Left cardiac atrium (tissue), 4 donors: ENCODE data around the gene RERG. TPM values are rescaled to one million over a fixed set of nuclear protein-coding genes. Genes with fewer than 3 reads are reported as not detected.

Source experiments
- ATAC-seq, 2 donors: fragments of 200-7000 bp; cut with Tn5 transposase; one replicate each; pipeline ENCODE4 v1.9.1; 2020; ENCODE audit warnings: mild to moderate bottlenecking in 2 of 2, moderate library complexity in 2 of 2
- DNase-seq: peaks from one replicate; pipeline ENCODE4 v3.0.0-alpha.2; 2020
- intact Hi-C, 2 donors: fragments of 100-400 bp; cut with DNase I; formaldehyde crosslinking; loops; one replicate each; pipeline versions ENCODE4 v1.14.1 to v1.15.1; 2022 to 2023
- total RNA-seq, 2 donors: library from RNA; stranded (reverse); fragmentation: NEBNext Ultra II Directional; extraction: Animal tissue kit (Norgen Biotek cat#: 25700); gene quantifications; one replicate each; pipeline ENCODE4 v1.2.1, GENCODE V29; 2021
- donor health status: DM: no; HTN: yes; CAD: no.
- donor health status: DM: no; HTN: yes; CAD: no; lungs with severe emphysema.
- donor health status: DM: yes; HTN: yes; CAD: no.
- donor health status: Dilated cardiomyopathy.

RERG gene
- total RNA-seq, 2 donors from 2014 or later, result 7.0 to 7.3 TPM

DNA sequence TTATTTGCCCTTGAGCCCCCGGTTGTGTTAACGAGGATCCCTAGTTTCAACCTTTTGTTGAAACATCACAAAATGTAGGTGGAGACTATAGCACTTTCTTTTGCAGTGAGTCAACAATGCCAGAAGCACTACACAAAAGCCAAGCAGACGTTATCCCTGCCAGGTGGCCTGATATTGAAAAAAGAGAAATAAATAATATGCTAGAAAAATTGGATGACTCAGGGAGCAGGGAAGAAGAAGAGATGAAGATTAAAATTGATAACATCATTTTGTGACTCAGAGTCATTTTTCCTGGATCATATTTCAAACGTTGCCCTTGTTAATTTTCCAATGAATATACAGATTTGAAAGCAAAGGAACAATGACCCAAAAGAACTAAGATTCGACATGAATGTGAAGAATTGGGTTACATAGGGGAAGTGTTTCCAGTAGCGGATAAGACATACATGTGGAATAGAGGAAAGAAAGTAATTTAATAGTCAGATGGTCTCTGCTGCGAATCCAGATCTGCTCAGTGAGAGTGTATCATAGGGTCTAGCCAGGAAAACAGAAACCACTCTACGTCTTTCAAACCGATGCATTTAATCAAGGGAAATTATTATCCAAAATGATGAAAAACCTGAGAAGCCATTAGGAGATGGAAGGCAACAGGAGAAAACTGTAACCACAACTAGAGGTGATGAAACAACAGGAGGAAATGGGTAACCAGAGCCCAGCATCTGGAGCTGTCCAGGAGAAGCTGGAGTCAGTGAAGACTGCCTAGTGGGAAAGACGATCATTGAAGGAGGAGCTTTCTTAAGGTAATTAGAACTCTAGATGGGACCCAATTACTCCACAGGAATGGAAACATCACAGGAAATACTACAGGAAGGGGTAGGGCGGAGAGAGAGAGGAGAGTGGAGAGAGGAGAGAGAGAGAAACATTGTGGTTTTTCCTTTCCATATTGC lies 57.9 kb downstream of the RERG start:
- intact Hi-C loops, result no loop called here
- DNase-seq (no peak), ATAC-seq (no peak)

DNA sequence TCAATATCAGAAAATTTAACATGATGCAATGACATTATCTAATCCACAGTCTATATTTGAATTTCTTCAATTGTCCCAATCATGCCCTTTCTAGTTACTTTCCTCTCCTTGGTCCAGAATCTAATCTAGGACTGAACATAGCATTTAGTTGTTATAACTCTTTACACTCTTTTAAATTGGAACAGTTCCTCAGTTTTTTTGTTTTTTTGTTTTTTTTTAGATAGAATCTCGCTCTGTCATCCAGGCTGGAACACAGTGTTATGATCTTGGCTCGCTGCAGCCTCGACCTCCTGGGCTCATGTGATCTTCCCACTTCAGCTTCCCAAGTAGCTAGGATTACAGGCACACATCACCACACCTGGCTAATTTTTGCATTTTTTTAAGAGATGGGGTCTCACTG lies 63.1 kb downstream of the RERG start:
- ATAC-seq, result peak in 1 of 2 donors; percentile 54
- no peak for DNase-seq
- intact Hi-C loops, result no loop called here

DNA sequence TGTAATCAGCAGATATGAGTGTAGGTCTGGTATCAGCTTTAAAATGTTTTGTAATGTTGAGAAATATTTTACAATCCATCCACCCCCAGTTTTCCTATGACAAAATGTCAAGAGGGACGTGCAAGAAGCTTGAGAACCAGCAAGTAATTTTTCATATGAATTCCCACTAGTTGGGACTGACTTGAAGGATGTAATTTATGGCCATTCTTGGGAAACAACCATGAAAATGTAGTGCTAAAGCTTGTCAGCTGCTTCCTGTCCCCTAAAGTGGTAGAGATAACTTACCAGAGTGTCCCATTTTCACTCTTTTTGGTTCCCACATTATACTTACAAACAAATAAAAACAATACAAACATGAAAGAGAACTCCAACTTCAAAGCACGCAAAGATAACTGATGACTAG lies 63.9 kb downstream of the RERG start:
- DNase-seq (no peak), ATAC-seq (no peak)
- intact Hi-C loops, result no loop called here

DNA sequence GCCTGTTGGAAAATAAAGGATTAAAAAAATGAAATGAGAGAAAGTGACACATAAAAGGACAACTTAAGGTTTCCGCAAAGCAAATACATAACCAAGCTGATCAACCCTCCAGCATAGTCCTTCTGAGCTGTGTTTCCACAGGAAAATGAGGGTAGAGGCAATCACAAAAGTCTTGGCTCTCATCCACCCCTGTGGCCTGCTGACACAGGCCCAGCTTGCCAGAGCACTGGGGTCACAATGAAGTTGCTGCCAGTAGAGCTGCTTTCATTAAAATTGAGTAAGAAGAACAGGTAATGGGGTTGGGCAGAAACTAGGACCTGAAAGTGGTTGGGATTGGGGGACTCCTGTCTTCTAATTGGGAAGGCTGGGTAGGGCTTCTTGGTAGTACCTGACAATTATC lies 65.9 kb downstream of the RERG start:
- DNase-seq (no peak), ATAC-seq (no peak)
- intact Hi-C loops, result no loop called here

DNA sequence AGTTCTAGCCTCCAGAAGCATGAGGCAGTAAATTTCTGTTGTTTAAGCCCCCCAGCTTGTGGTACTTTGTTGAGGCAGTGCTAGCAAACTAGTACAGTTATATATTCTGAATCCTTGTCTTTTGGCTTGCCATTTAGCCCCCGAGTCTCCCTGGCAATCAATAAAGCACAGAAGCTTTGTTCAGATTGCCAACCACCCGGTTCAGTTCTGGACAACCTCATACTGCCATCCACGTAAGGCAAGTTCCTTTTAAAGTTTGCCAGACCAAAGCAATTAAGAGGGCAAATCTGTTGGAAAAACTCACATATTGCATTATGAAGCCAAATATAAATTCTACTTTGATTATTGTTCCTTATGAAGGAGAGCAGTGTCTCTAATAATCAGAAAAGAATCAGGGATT lies 67.1 kb downstream of the RERG start:
- ATAC-seq (no peak), DNase-seq (no peak)
- intact Hi-C loops, result loop anchor here in 1 of 2 donors (5.0 kb wide), 1 partner anchor 113 kb away; no protein-coding TSS in a partner anchor

DNA sequence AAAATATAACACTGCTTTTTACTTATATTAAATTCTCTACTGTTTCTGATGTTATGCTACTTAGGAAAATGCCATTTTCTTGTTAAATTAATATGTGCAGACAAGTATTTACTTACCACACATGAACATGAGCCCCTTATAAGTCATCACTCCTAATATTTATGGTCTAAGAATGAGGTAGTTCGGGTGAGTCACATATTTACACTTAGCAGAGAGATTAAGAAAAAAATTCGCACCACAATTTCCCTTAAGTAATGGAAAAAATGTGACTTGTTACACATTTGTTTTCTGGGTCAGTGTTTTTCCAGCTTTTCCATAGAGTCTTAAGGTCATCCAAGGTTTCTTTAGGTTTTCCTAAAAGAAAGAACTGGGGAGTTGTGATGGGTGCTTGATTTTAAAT lies 68.3 kb downstream of the RERG start:
- intact Hi-C loops, result loop anchor here in 1 of 2 donors (5.0 kb wide), 1 partner anchor 114 kb away; no protein-coding TSS in a partner anchor
- DNase-seq, result no peak
- peak in 1 of 2 donors; percentile 92 for ATAC-seq

DNA sequence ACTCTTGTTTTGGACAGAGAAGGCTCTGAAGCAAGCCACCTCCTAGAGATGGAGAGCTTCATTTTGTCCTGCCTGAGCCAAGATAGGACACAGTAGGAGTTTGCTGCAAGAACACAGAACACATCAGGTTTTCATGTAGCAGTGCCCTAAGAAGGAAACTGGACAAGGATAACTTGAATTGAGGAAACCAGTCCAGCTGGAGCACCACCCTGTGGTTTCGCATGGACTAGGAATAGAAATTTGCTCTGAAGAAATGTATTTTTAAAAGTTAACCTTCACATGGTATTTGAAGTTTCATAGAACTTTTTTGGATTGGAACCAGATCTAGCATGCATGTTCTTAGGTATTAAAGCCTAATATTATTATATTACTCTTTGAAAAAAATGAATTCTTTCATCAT lies 68.8 kb downstream of the RERG start:
- intact Hi-C loops, result loop anchor here in 1 of 2 donors (5.0 kb wide), 1 partner anchor 115 kb away; no protein-coding TSS in a partner anchor
- DNase-seq, result no peak
- peak; percentile 65 to 70 for ATAC-seq

DNA sequence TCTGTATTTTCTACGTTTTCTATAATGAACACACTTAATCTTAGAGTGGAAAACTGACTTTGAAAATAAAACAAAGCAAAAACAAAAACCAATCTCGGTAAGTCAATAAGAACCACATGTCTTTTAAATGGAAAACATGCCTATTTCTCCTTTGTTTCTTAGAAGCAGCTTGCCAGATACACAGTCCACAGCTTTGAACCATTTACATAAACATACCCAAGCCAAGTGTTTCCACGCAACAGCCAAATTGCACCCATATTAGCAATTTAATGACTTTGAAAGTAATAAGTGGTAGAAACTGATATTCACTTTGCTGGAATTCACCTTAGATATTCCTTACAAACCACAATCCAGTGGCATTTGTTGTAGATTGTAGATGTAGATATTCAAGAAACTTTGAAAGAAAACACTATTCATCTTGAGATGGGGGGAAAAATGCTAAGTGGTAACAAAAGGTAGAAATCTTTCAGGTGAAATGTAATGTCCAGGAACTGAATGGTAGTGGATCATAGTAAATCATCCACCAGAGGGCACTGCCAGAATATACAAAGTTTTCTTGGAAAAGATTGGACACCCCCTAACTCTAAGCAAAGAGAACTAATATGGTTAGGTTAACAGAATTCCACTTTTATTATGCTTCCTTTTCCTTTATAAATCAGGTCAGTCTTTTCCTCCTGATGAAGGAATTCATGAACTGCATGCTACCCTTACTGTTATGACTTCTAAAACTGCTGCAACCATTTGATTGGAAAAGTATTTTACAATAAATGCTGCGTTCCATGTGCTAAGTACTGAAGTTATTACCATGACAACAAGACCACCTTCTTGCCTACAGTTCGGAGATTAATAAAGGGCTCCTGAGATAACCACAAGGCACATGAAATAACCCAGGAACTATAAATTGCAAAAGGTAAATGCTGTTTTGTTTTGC lies 69.8 kb downstream of the RERG start:
- DNase-seq, result no peak
- peak; percentile 63 to 80 for ATAC-seq
- intact Hi-C loops, result loop anchor here in 1 of 2 donors (2.0 to 5.0 kb wide), 2 partner anchors 69 to 116 kb away; partner anchors contain the start of gene RERG

DNA sequence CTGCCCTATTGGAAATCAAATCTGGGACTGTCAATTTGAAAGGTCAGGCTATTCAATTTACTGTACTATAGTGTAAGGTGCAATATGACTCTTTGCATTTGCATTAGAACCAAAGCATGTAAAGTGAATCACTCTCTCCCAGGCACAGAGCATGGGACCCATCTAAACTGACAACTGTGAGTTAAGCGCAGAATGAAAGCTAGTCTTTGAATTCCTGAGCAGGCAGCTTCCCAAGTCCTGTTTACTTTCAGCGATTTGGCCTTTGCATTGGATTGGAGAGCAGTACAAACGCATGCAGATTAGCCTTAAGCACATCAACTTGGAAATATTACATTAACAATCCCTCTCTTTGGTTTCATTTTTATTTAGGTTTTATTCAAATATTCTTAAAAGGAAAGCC lies 74.6 kb downstream of the RERG start:
- ATAC-seq, result peak; percentile 41 to 61
- intact Hi-C loops, result loop anchor here in 1 of 2 donors (10.0 kb wide), 1 partner anchor 78 kb away; the partner anchor contains the start of gene RERG

DNA sequence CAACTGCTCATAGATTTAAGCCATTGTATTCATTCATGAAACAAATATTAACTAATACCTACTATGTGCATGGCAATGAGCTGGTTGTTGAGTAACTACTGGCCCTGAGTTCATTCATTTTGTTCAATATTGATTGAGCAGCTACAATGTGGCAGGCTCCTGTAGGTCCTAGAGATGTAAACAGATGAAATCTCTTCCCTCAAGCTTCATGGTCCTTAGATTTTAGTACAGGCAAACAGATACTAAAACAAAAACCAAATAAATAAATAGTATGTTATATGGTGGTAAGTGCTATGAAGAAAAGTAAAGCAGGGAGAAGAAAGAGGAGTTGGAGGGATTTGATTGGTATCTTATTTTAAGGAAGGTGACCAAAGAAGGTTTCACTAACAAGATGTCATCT lies 77.8 kb downstream of the RERG start:
- intact Hi-C loops, result loop anchor here in 1 of 2 donors (10.0 kb wide), 1 partner anchor 81 kb away; the partner anchor contains the start of gene RERG
- ATAC-seq, result no peak
- no peak for DNase-seq

More for the DNA sequence above, 74.6 kb downstream of the RERG start:
- DNase-seq, result no peak

DNA sequence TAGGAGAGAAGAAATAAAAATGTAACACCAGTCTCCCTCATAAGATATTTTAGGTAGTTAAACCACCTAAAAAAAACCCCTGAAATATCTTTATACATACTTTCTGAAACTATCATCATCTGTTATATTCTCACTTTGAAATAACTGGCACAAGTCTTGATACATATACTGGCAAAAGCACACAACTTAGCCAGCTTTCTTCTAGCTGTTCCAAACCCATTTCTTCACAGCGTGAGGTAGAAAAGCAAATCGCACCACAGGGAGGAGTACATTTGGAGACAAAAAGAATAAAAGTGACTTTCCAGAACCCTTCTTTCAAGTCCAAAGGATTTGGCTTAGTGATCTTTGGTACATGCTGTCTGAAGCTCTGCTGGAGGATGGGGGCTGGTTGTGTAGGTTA lies 78.5 kb downstream of the RERG start:
- no peak for ATAC-seq
- intact Hi-C loops, result loop anchor here in 1 of 2 donors (10.0 kb wide), 1 partner anchor 82 kb away; the partner anchor contains the start of gene RERG
- DNase-seq, result no peak

DNA sequence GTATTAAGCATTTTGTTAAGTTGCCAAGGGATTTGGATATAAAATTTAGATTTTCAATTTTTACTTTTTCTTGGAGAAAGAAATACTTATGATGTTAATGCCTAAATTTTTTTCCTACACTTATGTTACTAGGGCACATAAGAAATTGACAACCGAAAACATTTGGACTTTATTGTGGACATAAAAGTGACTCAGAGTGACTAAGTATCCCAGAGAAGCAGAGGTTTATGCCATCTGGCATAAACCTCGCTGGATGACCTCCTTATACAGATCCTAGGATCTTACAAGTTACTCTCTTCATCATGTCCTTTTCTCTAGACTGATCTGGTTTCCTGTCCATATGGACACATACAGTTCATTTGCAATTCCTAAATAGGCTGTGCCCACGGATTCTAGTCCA lies 89.8 kb downstream of the RERG start:
- ATAC-seq (peak; percentile 50 to 86), DNase-seq (no peak)
- intact Hi-C loops, result no loop called here

DNA sequence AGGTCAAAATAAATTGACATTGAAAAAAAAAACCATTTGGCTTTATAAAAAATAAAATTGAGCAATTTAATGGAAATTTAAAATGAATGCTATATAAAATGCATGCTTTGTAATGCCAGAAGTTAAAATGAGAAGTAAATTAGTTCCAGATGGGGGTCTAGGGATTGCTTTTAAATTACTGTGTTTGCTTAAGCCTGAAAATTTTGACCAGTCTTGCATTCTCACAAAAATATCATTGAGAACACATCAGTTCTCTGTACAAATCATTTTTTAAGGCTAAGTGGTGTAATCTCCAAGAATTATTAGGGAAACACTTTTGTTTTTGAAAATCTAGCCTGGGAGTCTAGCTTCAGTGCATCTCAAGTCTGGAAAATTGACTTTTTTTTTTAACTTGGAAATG lies 90.7 kb downstream of the RERG start:
- no peak for DNase-seq
- intact Hi-C loops, result no loop called here
- no peak for ATAC-seq

DNA sequence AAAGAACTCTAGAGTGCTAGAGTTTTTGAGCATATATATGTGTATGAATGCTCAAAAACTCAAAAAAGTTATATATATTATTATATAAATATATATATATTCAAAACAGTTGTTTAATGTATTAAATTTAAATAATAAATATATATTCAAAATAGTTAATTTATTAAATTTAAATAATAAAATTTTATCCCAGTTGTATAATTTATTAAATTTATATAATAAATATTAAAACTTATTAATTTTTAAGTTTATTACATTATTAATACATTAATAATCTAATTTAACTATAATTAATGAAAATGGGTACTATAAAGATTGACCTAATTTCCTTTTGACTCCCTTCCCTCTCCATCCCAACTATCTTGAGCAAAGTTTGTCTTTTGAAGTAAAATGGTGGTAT lies 97.8 kb downstream of the RERG start:
- DNase-seq, result no peak
- intact Hi-C loops, result no loop called here
- ATAC-seq, result no peak

DNA sequence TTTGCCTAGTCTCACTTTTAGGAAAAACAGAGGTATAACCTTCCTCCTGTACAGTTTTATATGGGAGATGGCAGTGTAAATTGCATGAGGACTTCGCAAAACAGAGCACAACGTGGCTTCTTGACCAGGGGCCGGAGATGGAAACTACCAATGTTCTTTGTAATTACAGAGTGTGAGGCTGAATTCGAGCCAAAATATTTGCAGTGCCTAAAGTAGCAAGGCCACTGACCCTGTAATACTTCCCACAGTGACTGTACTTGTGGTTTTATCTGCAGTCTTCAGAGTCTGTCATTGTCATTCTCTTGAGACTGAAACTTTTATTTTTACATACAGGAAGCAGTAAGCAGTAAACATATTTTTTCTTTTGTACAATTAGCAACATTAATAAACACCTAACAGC lies 98.9 kb downstream of the RERG start:
- DNase-seq, result no peak
- ATAC-seq, result peak; percentile 46 to 55
- intact Hi-C loops, result no loop called here

DNA sequence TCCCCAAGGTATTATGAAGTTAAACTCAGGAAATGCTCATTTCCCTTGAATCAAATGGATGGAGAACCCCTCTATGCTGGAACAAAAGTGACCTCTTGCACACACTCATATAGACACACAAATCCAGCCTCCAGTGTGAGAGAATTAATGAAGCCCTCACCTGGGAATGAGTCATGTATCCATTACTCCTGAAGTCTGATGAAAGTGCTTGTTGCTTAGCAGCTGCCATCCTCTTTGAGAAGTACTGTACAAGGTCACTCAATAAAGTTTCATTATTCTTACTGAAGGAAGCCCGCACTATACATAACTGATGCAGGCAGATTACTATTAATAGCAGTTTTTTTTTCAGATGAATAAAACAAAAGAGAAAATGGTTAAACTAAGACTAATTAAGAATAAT lies 102.3 kb downstream of the RERG start:
- DNase-seq (no peak), ATAC-seq (no peak)
- intact Hi-C loops, result no loop called here

DNA sequence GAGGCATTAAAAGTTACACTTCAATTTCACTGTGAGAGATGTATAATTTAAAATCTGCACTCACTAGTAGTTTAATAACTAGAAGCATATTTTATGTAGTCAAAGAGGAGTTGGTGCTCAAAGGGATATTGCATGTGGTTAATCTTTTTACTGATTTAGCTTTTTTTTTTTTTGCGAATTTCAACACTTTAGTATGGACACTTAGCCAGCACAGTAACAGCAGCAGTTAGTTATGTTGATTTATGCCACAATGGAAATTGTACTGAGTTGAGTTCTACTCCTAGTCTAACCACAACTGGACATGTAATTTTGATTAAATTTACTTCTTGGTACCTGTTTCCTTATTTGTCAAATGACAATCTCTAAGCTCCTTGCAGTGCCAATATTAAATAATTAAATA lies 104.2 kb downstream of the RERG start:
- ATAC-seq, result no peak
- no peak for DNase-seq
- intact Hi-C loops, result no loop called here

DNA sequence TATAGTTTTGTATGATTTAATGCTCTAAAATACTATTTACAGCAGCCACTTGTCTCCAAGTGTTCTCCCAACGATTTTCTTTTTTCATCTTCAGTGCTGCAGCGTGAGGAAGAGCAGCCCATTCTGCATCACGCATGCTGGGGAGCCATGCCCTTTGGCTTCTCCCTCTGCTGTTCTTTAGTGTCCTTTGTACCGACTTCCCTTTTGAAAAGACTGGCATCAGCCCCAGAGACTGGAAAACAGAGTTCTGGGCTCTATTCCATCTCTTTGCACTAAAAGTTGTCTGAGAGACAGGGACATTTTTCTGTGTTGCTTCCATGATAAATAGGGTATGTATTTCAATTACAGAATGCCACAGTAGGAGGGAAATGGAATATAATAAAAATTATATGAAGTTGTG lies 105.1 kb downstream of the RERG start:
- intact Hi-C loops, result no loop called here
- DNase-seq (no peak), ATAC-seq (peak; percentile 17 to 78)

DNA sequence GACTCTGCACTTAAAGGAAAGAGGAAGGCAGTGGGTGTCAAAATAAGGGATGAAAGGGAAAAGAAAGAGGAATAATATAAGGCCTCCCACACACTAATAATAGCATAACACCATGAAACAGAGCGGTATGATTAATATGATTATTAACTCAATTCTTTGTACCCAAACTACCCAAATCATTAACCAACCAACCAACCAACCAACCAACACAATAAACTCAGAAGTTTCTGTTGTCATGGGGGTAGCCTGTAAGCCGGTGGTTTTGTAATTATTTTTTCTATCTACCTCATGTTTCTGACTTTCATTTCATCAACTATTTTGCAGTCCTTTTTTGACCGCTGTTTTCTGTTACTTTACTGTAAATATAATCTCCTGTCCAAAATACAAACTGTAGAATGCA lies 105.8 kb downstream of the RERG start:
- no peak for ATAC-seq
- intact Hi-C loops, result no loop called here

More for the DNA sequence above, 105.8 kb downstream of the RERG start:
- DNase-seq, result no peak
